Activated naive CD8-positive, alpha-beta T cell treated with anti-CD3 and anti-CD28 coated beads, Interleukin-2, amount 10 ng/mL, durations not matched to agents 7 days and 5 days (primary cell): Measurements from ENCODE around the gene THRB. TPM values are rescaled to one million over a fixed set of nuclear protein-coding genes. Genes with fewer than 3 reads are reported as not detected.

ENCODE experiments used
- ATAC-seq: fragments of 150-1000 bp; cut with Tn5 transposase; one replicate; pipeline ENCODE4 v1.10.0; 2021; ENCODE audit warnings: low read depth, moderate library complexity
- POLR2A ChIA-PET: fragments of 350-600 bp; sonication (Branson Sonifier 250); formaldehyde crosslinking; loops from one replicate; lab custom pipeline; 2021; ENCODE audit warnings: antibody characterized with exemption; lab: Charles Lee
- DNase-seq: peaks from one replicate; pipeline ENCODE4 v3.0.0; 2021
- H3K27ac Mint-ChIP-seq: one replicate; pipeline ENCODE4 v1.8.0; 2022; ENCODE audit warnings: mild to moderate bottlenecking, mixed read lengths
- H3K27me3 Mint-ChIP-seq: one replicate; pipeline ENCODE4 v1.8.0; 2022; ENCODE audit warnings: mild to moderate bottlenecking, moderate library complexity, mixed read lengths
- H3K36me3 Mint-ChIP-seq: one replicate; pipeline ENCODE4 v1.8.0; 2021; ENCODE audit warnings: mild to moderate bottlenecking, mixed read lengths
- H3K4me1 Mint-ChIP-seq: one replicate; pipeline ENCODE4 v1.8.0; 2021; ENCODE audit warnings: mixed read lengths
- H3K4me3 Mint-ChIP-seq: one replicate; pipeline ENCODE4 v1.8.0; 2022; ENCODE audit warnings: mild to moderate bottlenecking, moderate library complexity, mixed read lengths
- H3K9me3 Mint-ChIP-seq: one replicate; pipeline ENCODE4 v1.8.0; 2021; ENCODE audit warnings: mixed read lengths
- total RNA-seq, 2 experiments: library from RNA; stranded (reverse); gene quantifications; one replicate each; pipeline ENCODE4 v1.2.3, GENCODE V29; 2021

The THRB gene
- total RNA-seq, 2 experiments from 2014 or later = not detected

DNA sequence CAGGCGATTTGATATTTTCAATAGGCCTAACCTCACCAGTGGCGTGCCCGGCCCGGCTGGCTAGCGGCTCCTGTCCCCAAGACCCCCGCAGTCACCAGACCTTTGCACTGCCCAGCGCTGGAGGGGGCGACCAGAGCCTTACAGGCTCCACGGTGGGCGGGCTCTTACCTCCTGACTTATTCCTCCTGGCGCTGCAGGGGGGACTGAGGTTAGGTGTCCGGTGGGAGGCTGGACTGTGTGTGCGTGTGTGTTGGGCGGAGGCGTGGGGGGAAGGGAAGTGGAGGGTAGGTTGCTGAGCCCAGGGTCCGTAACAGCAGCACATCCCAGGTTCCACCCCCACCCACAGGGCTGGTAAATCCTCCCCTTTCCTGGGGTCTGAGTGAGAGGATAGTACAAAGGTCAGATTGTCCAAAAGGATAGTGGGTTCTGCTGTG is 27.5 kb upstream of the THRB start:
- peaks cover 33% of the 10 kb centered on the region for H3K27me3 Mint-ChIP-seq
- ATAC-seq = no peak
- H3K4me3 Mint-ChIP-seq = no peak overlapping the region
- H3K36me3 Mint-ChIP-seq = no peaks in the 10 kb centered on the region
- H3K27ac Mint-ChIP-seq = no peak overlapping the region
- H3K9me3 Mint-ChIP-seq = no peaks in the 10 kb centered on the region
- no peaks in the 10 kb centered on the region for H3K4me1 Mint-ChIP-seq
- no peak for DNase-seq
- POLR2A ChIA-PET = no interaction called here

DNA sequence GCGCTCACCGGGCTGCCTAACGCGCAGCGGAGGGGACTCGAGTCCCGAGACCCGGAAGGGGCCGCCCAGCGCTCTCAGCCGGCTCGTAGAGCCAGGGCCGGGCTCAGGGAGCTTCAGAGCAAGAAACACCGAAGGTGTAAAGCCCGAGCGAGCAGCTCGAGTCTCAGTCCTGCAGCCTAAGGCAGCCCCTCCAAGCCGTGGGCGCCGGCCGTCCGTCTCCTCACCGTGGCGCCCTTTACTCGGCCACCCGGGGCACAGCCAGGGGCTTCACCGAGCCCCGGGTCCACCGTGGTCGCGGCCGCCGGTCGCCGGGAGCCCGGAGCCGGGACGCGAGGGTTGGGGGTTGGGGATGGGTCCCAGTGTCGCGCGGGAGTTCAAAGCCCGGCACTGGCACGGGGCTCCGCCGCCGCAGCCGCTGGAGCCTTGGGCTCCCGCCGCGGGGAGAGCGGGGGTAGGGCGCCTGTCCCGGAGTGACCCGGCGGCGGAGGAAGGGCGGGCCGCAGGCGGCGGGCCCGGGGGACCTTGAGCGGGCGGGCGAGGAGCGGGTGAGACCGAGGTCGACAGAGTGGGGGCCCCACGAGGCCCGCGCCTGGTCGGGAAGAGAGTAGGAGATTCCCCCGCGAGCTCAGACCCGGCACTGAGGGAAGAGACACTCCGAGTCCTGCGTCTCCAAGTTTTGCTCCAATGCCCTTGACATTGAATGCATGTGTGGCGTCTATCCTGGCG is 26.9 kb upstream of the THRB start:
- no peaks in the 10 kb centered on the region for H3K9me3 Mint-ChIP-seq
- H3K27ac Mint-ChIP-seq = no peak overlapping the region
- peak; percentile 50 for ATAC-seq
- H3K4me1 Mint-ChIP-seq = no peaks in the 10 kb centered on the region
- DNase-seq = peak; percentile 27
- H3K4me3 Mint-ChIP-seq = no peak overlapping the region
- H3K36me3 Mint-ChIP-seq = no peaks in the 10 kb centered on the region
- POLR2A ChIA-PET = interaction anchor here (0.6 kb wide), 1 partner anchor 91 kb away, joined by 3 read pairs; no protein-coding TSS in a partner anchor
- H3K27me3 Mint-ChIP-seq = peaks cover 33% of the 10 kb centered on the region

DNA sequence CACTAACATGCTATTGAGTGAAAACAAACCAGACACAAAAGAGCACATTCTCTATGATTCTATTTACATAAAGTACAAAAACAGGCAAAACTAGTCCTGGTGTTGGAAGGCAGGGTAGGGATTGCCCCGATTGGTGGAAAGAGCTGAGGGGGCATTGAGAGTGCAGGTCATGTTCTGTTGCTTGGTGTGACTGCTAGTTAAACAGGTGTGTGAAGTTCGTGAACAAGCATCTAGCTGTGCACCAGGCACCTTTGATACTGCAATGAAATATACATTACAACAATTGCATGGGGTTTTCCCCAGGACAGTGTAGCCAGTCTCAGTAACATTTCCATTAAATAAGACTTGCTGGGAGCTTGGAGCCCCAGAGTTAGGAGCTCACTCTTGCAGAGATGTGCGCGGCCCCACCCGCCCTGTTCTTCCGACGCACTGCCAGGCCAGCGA is 26.3 kb upstream of the THRB start:
- no peak for DNase-seq
- Mint-ChIP-seq H3K27ac (no peak overlapping the region), H3K4me1 (no peaks in the 10 kb centered on the region), H3K36me3 (no peaks in the 10 kb centered on the region), H3K27me3 (peaks cover 33% of the 10 kb centered on the region), H3K4me3 (no peak overlapping the region), H3K9me3 (no peaks in the 10 kb centered on the region)
- ATAC-seq = no peak
- POLR2A ChIA-PET = no interaction called here

DNA sequence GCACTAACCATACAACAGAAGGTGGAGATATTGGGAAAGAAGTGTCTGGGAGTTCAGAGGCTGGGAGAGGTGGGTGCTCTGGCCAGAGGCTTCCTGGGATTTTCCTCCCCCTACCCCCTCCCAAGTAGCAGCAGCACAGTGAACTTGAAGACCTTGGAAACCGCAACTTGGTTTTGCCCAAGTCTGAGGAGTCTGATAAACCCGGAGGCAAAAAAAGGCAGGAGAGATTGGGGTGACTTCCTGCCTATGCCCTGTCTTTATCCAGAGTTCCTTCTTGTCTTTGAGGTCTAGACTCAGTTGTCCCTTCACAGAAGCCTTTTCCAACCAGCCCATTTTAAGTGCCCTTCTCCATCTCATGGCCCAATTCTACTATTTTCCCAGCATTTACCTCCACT is 25.4 kb upstream of the THRB start:
- Mint-ChIP-seq H3K4me1 (no peaks in the 10 kb centered on the region), H3K4me3 (no peak overlapping the region), H3K27ac (no peak overlapping the region), H3K9me3 (no peaks in the 10 kb centered on the region), H3K36me3 (no peaks in the 10 kb centered on the region), H3K27me3 (peaks cover 33% of the 10 kb centered on the region)
- ATAC-seq (no peak), DNase-seq (no peak)
- POLR2A ChIA-PET = no interaction called here

DNA sequence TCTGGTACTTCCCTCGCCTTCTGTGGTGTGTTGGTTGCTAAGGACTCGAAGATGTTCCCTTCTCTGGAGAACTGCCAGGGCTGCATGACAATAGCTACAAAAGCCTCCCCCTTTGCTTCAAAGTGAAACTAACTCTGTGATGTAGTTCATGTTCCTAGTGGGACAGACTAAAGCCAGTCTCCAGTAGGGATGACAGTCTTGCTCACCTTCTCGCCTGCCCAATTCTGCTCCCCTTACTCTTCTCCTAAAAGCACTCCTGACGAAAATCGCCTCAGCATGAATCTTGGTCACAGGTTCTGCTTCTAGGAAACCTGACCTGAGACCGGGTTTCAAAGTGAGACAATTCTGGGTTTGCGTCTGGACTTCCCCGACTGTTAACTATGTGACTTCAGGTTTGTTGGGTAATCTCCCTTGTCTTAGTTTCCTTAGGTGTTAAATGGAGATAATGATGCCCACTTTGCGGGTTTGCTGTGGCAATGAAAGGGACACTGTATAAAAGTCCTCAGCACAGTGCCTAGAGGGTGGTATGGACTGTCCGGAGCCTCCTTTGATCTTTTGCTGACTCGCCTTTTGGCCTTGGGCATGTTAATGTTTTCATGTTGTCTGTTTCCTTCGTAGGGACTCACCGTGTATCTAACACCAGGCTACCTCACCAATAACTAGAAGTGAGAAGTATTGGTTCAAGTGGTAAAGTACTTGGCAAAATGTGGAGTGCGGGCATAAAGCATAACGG is 24.9 kb upstream of the THRB start:
- H3K9me3 Mint-ChIP-seq = no peaks in the 10 kb centered on the region
- H3K27ac Mint-ChIP-seq = no peak overlapping the region
- H3K4me1 Mint-ChIP-seq = no peaks in the 10 kb centered on the region
- POLR2A ChIA-PET = no interaction called here
- peaks cover 33% of the 10 kb centered on the region for H3K27me3 Mint-ChIP-seq
- DNase-seq = no peak
- no peak overlapping the region for H3K4me3 Mint-ChIP-seq
- H3K36me3 Mint-ChIP-seq = no peaks in the 10 kb centered on the region
- no peak for ATAC-seq

DNA sequence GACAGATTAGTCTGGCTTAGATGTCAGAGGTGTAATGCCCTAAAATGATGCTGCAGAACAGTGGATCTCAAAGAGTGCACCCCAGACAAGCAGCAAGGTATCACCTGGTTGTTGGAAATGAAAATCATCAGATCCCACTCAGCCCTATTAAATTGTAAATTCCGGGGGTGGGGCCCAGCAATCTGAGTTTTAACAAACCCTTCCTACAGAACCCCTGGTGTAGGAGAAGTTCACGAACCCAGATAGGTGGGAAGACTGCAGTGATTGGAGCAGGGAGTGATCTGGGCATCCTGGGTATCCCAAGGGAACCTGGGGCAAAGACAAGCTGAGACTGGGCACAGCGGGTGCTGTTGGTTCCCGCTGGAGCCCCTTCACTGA is 24.3 kb upstream of the THRB start:
- H3K27me3 Mint-ChIP-seq = peaks cover 33% of the 10 kb centered on the region
- H3K36me3 Mint-ChIP-seq = no peaks in the 10 kb centered on the region

DNA sequence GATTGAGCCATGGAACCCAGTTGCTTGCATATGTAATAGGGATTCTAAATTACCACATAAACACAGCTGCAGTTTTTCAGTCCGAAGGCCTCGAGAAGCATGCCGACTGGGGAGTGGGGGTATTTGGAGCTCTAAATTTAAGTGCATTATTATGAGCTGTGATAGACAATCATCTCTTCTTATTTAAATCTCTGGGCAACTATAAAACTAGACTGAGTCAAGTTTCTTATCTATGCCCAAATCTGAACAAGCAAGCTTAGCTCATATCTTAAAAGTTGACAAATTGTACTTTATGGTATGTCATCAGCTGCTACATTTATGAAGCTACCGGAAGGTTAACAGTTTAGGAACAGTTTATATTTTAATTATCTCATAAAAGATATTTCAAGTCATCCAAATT is 19.5 kb upstream of the THRB start:
- POLR2A ChIA-PET = no interaction called here
- no peak for ATAC-seq

More for the DNA sequence above, 24.3 kb upstream of the THRB start:
- POLR2A ChIA-PET = no interaction called here
- ATAC-seq (no peak), DNase-seq (no peak)
- Mint-ChIP-seq H3K4me3 (no peak overlapping the region), H3K27ac (no peak overlapping the region), H3K9me3 (no peaks in the 10 kb centered on the region), H3K4me1 (no peaks in the 10 kb centered on the region)

DNA sequence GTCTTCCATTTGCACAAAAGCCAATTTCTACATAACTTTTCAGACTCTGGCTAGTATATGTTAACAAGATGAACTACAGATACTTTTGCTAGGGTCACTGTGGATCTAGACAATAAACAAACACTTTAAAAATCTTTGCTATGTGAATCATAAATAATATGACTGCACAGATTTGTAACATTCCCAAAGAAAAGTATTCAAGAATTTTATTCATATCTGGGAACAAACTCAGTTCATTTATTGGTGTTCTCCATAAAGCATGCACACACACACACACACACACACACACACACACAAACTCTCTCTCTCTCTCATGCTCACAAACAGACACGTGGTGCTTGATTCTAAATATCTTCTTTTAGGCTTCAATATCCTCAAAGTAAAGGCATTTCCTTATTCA is 18.8 kb upstream of the THRB start:
- no peak overlapping the region for H3K4me3 Mint-ChIP-seq
- H3K4me1 Mint-ChIP-seq = no peaks in the 10 kb centered on the region
- no peaks in the 10 kb centered on the region for H3K27me3 Mint-ChIP-seq

More for the DNA sequence above, 19.5 kb upstream of the THRB start:
- Mint-ChIP-seq H3K9me3 (no peaks in the 10 kb centered on the region), H3K27ac (no peak overlapping the region), H3K36me3 (no peaks in the 10 kb centered on the region), H3K4me1 (no peaks in the 10 kb centered on the region), H3K4me3 (no peak overlapping the region), H3K27me3 (no peaks in the 10 kb centered on the region)
- no peak for DNase-seq

DNA sequence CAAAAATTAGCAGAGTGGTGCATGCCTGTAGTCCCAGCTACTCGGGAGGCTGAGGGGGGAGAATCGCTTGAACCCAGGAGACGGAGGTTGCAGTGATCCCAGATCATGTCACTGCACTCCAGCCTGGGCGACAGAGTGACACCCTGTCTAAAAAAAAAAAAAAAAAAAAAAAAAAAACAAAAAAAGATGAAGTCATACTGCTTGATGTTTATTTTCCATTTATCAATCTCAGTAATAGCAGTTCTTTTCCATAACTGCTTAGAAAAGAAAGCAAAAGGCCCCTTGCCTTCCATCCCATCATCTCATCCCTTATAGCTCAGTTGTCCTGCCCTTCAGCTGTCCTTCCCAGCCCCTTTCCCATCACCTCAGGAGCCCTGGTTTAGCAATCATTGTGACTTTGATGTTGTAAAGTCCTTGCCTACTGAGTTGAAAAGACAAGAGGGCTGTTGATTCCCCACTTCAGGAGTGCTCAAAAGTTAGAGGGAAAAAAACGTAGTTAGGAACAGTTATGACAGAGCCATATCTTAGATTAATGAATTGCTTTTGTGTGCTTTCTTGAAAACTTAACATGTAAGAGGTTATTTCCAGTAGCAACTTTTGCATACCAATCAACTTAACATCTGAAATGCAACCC is 18.0 kb upstream of the THRB start:
- Mint-ChIP-seq H3K4me3 (no peak overlapping the region), H3K27ac (no peak overlapping the region), H3K27me3 (no peaks in the 10 kb centered on the region), H3K9me3 (no peaks in the 10 kb centered on the region), H3K4me1 (no peaks in the 10 kb centered on the region), H3K36me3 (no peaks in the 10 kb centered on the region)
- ATAC-seq (no peak), DNase-seq (no peak)
- POLR2A ChIA-PET = no interaction called here

More for the DNA sequence above, 18.8 kb upstream of the THRB start:
- no peaks in the 10 kb centered on the region for H3K9me3 Mint-ChIP-seq
- H3K27ac Mint-ChIP-seq = no peak overlapping the region
- ATAC-seq = no peak
- POLR2A ChIA-PET = no interaction called here
- DNase-seq = no peak
- H3K36me3 Mint-ChIP-seq = no peaks in the 10 kb centered on the region

DNA sequence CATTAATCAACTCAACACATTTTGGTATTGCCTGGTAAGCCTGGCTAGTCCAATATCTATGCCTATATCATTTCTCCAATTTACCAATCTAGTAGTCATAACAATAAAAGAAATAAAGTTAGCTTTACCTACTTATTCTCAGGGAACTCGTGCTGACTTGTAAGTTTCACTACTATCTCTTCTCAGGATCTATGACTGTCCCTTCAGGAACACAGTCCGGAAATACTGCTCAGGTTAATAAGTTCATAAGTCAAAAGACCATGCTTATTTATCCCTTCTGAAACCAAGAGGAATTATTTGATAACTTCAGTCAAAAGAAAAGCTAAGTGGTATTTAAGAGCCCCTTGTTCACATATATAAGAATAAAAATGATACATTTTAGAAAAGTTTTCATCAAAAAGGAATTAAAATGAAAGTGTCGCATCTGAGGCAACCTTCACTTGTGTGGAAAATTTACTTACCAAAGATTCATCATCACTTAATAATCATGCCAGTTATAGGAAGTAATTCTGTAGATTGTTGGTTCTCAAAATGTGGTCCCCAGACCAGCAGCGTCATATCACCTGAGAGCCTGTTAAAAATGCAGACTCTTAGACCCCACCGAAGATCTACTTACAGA is 15.5 kb upstream of the THRB start:
- no peaks in the 10 kb centered on the region for H3K27me3 Mint-ChIP-seq
- POLR2A ChIA-PET = no interaction called here
- H3K27ac Mint-ChIP-seq = no peak overlapping the region
- H3K36me3 Mint-ChIP-seq = no peaks in the 10 kb centered on the region
- no peaks in the 10 kb centered on the region for H3K4me1 Mint-ChIP-seq
- no peak for DNase-seq
- H3K9me3 Mint-ChIP-seq = no peaks in the 10 kb centered on the region
- no peak overlapping the region for H3K4me3 Mint-ChIP-seq
- ATAC-seq = no peak

DNA sequence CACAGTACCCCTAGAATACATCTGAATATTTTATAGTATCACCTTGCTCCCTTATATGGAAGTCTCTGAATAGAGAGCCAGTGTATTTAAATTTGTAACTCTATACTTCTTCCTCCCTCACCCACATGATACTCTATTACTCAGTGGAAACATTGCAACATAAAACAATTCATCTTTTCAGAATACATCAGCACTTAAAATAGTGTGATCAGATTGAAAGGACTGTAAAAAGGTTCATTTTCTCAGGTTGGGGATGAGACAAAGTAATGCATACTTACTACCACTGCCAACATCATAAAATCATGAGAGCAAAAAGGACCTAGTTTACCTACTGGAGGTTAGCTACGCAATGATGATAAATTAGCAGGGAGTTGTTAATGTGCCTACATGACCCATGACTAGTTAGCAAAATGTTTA is 13.8 kb upstream of the THRB start:
- POLR2A ChIA-PET = no interaction called here
- Mint-ChIP-seq H3K27ac (no peak overlapping the region), H3K9me3 (no peaks in the 10 kb centered on the region), H3K27me3 (no peaks in the 10 kb centered on the region), H3K36me3 (no peaks in the 10 kb centered on the region), H3K4me3 (no peak overlapping the region), H3K4me1 (peaks cover 2% of the 10 kb centered on the region)
- DNase-seq (no peak), ATAC-seq (no peak)

DNA sequence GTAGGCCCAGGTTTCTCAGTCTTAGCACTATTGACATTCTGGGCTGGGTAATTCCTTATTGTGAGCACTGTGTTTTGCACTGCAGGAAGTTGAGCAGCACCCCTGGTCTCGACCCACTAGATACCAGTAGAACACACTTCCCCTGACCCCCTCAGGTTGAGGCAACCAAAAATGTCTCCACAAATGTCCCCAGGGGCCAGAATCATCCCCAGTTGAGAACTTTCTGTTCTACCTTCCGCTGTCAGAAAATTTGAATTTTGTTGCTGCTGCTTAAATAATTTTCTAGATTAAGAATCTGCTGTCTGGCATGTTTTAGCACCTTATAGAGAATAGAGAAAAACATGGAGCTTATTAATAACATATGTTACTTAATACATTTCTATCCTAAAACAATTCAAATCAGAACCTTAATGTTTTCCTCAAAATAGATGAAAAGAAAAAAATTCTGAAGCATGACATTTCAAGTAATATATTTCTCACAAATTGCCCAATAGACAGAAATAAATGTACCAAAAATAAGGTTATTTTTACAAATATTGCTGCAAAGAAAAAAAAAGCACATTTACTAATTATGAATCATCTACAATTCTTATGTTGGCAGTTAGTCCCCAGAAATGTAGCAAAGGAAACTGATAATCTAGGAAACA is 13.2 kb upstream of the THRB start:
- ATAC-seq = no peak
- no peaks in the 10 kb centered on the region for H3K36me3 Mint-ChIP-seq
- peaks cover 3% of the 10 kb centered on the region for H3K4me1 Mint-ChIP-seq
- H3K9me3 Mint-ChIP-seq = no peaks in the 10 kb centered on the region
- POLR2A ChIA-PET = no interaction called here
- H3K27me3 Mint-ChIP-seq = no peaks in the 10 kb centered on the region
- DNase-seq = no peak
- no peak overlapping the region for H3K4me3 Mint-ChIP-seq
- no peak overlapping the region for H3K27ac Mint-ChIP-seq
